Panc1 (cell line): ENCODE measurements around the gene ADARB1. TPM values are rescaled to one million over a fixed set of nuclear protein-coding genes. Genes with fewer than 3 reads are reported as not detected.

ENCODE experiments used
- ATAC-seq: fragments of 200-7000 bp; cut with Tn5 transposase; 2 replicates; pipeline ENCODE4 v1.9.1; 2020; ENCODE audit warnings: mild to moderate bottlenecking, moderate library complexity
- BruUV-seq: library from RNA; stranded (reverse); fragments of 400-500 nt; replicated peaks from 2 replicates; lab custom pipeline; 2021; lab: Mats Ljungman, UMichigan
- CTCF ChIA-PET: fragments of 300-600 bp; sonication (Branson Sonifier 250); formaldehyde crosslinking; loops from one replicate; lab custom pipeline; 2022; ENCODE audit warnings: antibody characterized with exemption; lab: Charles Lee
- POLR2A ChIA-PET: fragments of 300-600 bp; sonication (Branson Sonifier 250); formaldehyde crosslinking; loops from one replicate; lab custom pipeline; 2022; ENCODE audit warnings: antibody characterized with exemption; lab: Charles Lee
- DNase-seq: peaks from one replicate; pipeline ENCODE4 v3.0.0-alpha.2; 2010; ENCODE audit warnings: low read depth, low spot score
- H3K27ac ChIP-seq: 2 replicates; pipeline ENCODE4 v1.5.1; 2011; ENCODE audit warnings: mild to moderate bottlenecking, low read length, inconsistent platforms
- H3K27me3 ChIP-seq: fragments of 200-500 bp; sonication (Bioruptor generic); 2 replicates; pipeline ENCODE4 v1.6.0; 2014; ENCODE audit warnings: low read length, inconsistent platforms; ENCODE audit not compliant: control insufficient read depth, insufficient read depth
- H3K36me3 ChIP-seq: fragments of 200-500 bp; sonication (Bioruptor generic); 2 replicates; pipeline ENCODE4 v1.5.1; 2014; ENCODE audit warnings: inconsistent platforms, mild to moderate bottlenecking, low read length, moderate library complexity; ENCODE audit not compliant: control insufficient read depth, insufficient read depth
- H3K4me1 ChIP-seq: 2 replicates; pipeline ENCODE4 v1.5.1; 2011; ENCODE audit warnings: inconsistent platforms, mild to moderate bottlenecking, low read length, moderate library complexity; ENCODE audit not compliant: control insufficient read depth, insufficient read depth
- H3K4me3 ChIP-seq, 2 experiments: 2 replicates each; pipeline ENCODE4 v1.5.1; 2011 to 2012; ENCODE audit warnings: low read depth in 2 of 2, low read length in 2 of 2, mild to moderate bottlenecking in 2 of 2, inconsistent platforms in 1 of 2, moderate library complexity in 1 of 2
- H3K9me3 ChIP-seq: fragments of 200-500 bp; sonication (Bioruptor generic); 2 replicates; pipeline ENCODE4 v1.5.1; 2014; ENCODE audit warnings: low read depth, mild to moderate bottlenecking, inconsistent platforms, low read length, moderate library complexity; ENCODE audit not compliant: control insufficient read depth, insufficient read depth
- CTCF ChIP-seq: fragments of 450-650 bp; IDR thresholded peaks from 2 replicates; pipeline ENCODE4 v1.5.1; 2017; ENCODE audit warnings: mild to moderate bottlenecking
- POLR2AphosphoS5 ChIP-seq: IDR thresholded peaks from 2 replicates; pipeline ENCODE4 v1.6.1; 2012; ENCODE audit warnings: mild to moderate bottlenecking, low read depth, low read length, moderate library complexity
- SIN3A ChIP-seq: IDR thresholded peaks from 2 replicates; pipeline ENCODE4 v1.6.1; 2012; ENCODE audit warnings: low read depth, mild to moderate bottlenecking, low read length, moderate library complexity, borderline replicate concordance; ENCODE audit not compliant: insufficient read depth
- TCF7L2 ChIP-seq: IDR thresholded peaks from 2 replicates; pipeline ENCODE4 v1.6.1; 2011; ENCODE audit warnings: mild to moderate bottlenecking, low read depth, low read length, inconsistent platforms
- in situ Hi-C: cut with HindIII; loops from 2 replicates; pipeline ENCODE4 v1.10.0; 2016; ENCODE audit warnings: low sequenced_read_pairs, low pct_unique_long_range_greater_than_20kb
- intact Hi-C: fragments of 100-400 bp; cut with micrococcal nuclease; formaldehyde crosslinking; loops from one replicate; pipeline ENCODE4 v1.10.0; 2022; ENCODE audit not compliant: unreplicated experiment
- total RNA-seq: library from RNA; stranded (reverse); gene quantifications from one replicate; pipeline ENCODE4 v1.2.1, GENCODE V29; 2021; ENCODE audit not compliant: unreplicated experiment
- TF ChIP-seq, protein P1 (sequence below), 2 experiments: IDR thresholded peaks; 2 replicates each; pipeline ENCODE4 v1.6.1; 2011 to 2012; ENCODE audit warnings: low read depth in 2 of 2, control low read depth in 1 of 2, low read length in 1 of 2, mild to moderate bottlenecking in 1 of 2, moderate library complexity in 1 of 2; ENCODE audit not compliant: insufficient read depth in 1 of 2

The ADARB1 gene
- total RNA-seq, 1 experiment from 2014 or later: 15.0 TPM

DNA sequence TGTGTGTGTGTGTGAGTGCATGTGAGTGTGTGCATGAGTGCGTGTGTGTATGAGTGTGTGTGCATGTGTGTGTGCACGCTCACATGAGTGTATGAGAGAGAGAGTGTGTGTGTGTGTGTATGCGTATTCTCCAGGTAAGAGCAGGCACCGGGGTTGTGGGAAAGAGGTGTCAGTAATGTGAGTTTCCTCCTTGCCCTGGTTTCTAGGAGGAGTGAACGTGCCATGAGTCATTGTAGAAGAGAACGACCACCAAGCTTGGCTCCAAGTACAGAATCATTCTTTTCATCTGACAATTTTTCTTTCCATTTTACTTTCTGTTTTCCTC is 134.2 kb downstream of the ADARB1 start:
- in situ Hi-C loops: no loop called here
- no peak overlapping the region for H3K27ac ChIP-seq
- BruUV-seq: no TSS peak

DNA sequence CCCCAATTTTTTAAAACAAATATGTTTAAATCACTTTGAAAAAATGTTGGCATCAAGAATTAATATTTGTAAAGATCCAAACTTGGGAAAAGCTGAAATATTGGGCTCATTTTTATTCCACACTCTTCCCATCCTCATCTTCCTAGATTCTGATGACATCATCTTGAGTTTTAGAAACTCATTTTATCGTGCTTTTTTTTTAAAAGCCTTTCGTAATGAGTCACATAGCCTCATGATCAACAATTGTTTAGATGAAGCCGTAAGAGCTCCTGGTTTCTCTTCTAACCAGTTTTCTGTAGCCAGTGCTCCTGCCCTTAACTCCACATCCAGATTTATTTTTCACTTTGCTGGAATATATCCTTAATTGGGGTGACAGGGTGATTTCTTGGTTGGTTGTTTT is 134.7 kb downstream of the ADARB1 start:
- POLR2A ChIA-PET: no interaction called here
- ATAC-seq: no peak
- Histone ChIP-seq H3K9me3 (no peaks in the 10 kb centered on the region), H3K27me3 (no peaks in the 10 kb centered on the region), H3K4me1 (no peaks in the 10 kb centered on the region), H3K36me3 (no peaks in the 10 kb centered on the region), H3K4me3 (no peak overlapping the region), H3K27ac (no peak overlapping the region)
- BruUV-seq: no TSS peak
- DNase-seq: no peak
- TF ChIP-seq SIN3A: no peak
- no peak for TF ChIP-seq POLR2AphosphoS5
- no peak for TF ChIP-seq CTCF
- TF ChIP-seq TCF7L2: no peak
- TF ChIP-seq, protein P1, sequence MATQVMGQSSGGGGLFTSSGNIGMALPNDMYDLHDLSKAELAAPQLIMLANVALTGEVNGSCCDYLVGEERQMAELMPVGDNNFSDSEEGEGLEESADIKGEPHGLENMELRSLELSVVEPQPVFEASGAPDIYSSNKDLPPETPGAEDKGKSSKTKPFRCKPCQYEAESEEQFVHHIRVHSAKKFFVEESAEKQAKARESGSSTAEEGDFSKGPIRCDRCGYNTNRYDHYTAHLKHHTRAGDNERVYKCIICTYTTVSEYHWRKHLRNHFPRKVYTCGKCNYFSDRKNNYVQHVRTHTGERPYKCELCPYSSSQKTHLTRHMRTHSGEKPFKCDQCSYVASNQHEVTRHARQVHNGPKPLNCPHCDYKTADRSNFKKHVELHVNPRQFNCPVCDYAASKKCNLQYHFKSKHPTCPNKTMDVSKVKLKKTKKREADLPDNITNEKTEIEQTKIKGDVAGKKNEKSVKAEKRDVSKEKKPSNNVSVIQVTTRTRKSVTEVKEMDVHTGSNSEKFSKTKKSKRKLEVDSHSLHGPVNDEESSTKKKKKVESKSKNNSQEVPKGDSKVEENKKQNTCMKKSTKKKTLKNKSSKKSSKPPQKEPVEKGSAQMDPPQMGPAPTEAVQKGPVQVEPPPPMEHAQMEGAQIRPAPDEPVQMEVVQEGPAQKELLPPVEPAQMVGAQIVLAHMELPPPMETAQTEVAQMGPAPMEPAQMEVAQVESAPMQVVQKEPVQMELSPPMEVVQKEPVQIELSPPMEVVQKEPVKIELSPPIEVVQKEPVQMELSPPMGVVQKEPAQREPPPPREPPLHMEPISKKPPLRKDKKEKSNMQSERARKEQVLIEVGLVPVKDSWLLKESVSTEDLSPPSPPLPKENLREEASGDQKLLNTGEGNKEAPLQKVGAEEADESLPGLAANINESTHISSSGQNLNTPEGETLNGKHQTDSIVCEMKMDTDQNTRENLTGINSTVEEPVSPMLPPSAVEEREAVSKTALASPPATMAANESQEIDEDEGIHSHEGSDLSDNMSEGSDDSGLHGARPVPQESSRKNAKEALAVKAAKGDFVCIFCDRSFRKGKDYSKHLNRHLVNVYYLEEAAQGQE (IDR thresholded peaks at IDR 0.05; ENCODE audit: insufficient read depth in 1 of 2, low read depth in 2 of 2, low read length in 1 of 2): no peak
- CTCF ChIA-PET: no interaction called here
- in situ Hi-C loops: no loop called here
- intact Hi-C loops: no loop called here

More for the DNA sequence above, 134.2 kb downstream of the ADARB1 start:
- Histone ChIP-seq H3K36me3 (no peaks in the 10 kb centered on the region), H3K9me3 (no peaks in the 10 kb centered on the region), H3K4me1 (no peaks in the 10 kb centered on the region), H3K27me3 (no peaks in the 10 kb centered on the region), H3K4me3 (no peak overlapping the region)
- CTCF ChIA-PET: no interaction called here
- intact Hi-C loops: no loop called here
- ATAC-seq (no peak), DNase-seq (no peak)
- POLR2A ChIA-PET: no interaction called here
- TF ChIP-seq, protein P1 (IDR thresholded peaks at IDR 0.05; ENCODE audit: insufficient read depth in 1 of 2, low read depth in 2 of 2, low read length in 1 of 2): no peak
- TF ChIP-seq POLR2AphosphoS5 (no peak), TCF7L2 (no peak), CTCF (no peak), SIN3A (no peak)
